GM23338 (cell line): ENCODE data around the gene FAT3. TPM values are rescaled to one million over a fixed set of nuclear protein-coding genes. Genes with fewer than 3 reads are reported as not detected.
A peak's percentile ranks its signal among the peaks of the same experiment; 100 is the strongest.

Experiments used
- ATAC-seq: fragments of 200-7000 bp; cut with Tn5 transposase; 3 replicates; pipeline ENCODE4 v1.9.1; 2020
- DNase-seq: peaks from one replicate; pipeline ENCODE4 v3.0.0-alpha.2; 2015; ENCODE audit warnings: low spot score
- H2AFZ ChIP-seq: fragments of 200-600 bp; sonication (generic); 2 replicates; pipeline ENCODE4 v1.8.0; 2016; ENCODE audit warnings: antibody characterized with exemption, mild to moderate bottlenecking, moderate library complexity
- H3F3A ChIP-seq: fragments of 200-600 bp; sonication (generic); replicated peaks from 2 replicates; pipeline ENCODE4 v1.8.0; 2017; ENCODE audit warnings: antibody characterized with exemption, mixed run types, low read depth
- H3K27ac ChIP-seq: fragments of 200-600 bp; sonication (generic); 2 replicates; pipeline ENCODE4 v1.6.1; 2016; ENCODE audit warnings: low read depth
- H3K27me3 ChIP-seq: fragments of 200-600 bp; sonication (generic); 2 replicates; pipeline ENCODE4 v1.8.0; 2016; ENCODE audit warnings: mild to moderate bottlenecking, mixed run types, moderate library complexity; ENCODE audit not compliant: insufficient read depth
- H3K36me3 ChIP-seq: fragments of 200-600 bp; sonication (generic); 2 replicates; pipeline ENCODE4 v1.8.0; 2016; ENCODE audit warnings: mild to moderate bottlenecking; ENCODE audit not compliant: insufficient read depth
- H3K4me1 ChIP-seq: fragments of 200-600 bp; sonication (generic); 2 replicates; pipeline ENCODE4 v1.8.0; 2016; ENCODE audit warnings: mild to moderate bottlenecking, moderate library complexity; ENCODE audit not compliant: insufficient read depth
- H3K4me2 ChIP-seq: fragments of 200-600 bp; sonication (generic); 2 replicates; pipeline ENCODE4 v1.7.1; 2017; ENCODE audit warnings: mixed run types
- H3K4me3 ChIP-seq: fragments of 200-600 bp; sonication (generic); 2 replicates; pipeline ENCODE4 v1.6.1; 2016; ENCODE audit warnings: mixed run types
- H3K79me2 ChIP-seq: fragments of 200-600 bp; sonication (generic); replicated peaks from 2 replicates; pipeline ENCODE4 v1.8.0; 2017; ENCODE audit warnings: mild to moderate bottlenecking; ENCODE audit not compliant: insufficient read depth
- H3K9me2 ChIP-seq: fragments of 200-600 bp; sonication (generic); 2 replicates; pipeline ENCODE4 v1.8.0; 2017; ENCODE audit not compliant: insufficient read depth
- H4K20me1 ChIP-seq: fragments of 200-600 bp; sonication (generic); replicated peaks from 2 replicates; pipeline ENCODE4 v1.8.0; 2017; ENCODE audit warnings: mild to moderate bottlenecking; ENCODE audit not compliant: insufficient read depth
- H3K27ac Mint-ChIP-seq: 2 replicates; pipeline ENCODE4 v1.8.0; 2020; ENCODE audit warnings: inconsistent platforms, mild to moderate bottlenecking, moderate library complexity, mixed read lengths
- H3K27me3 Mint-ChIP-seq: 3 replicates; pipeline ENCODE4 v1.8.0; 2022; ENCODE audit warnings: low read depth, mild to moderate bottlenecking, moderate library complexity, mixed read lengths, inconsistent platforms; ENCODE audit not compliant: insufficient read depth, poor library complexity
- H3K36me3 Mint-ChIP-seq: 3 replicates; pipeline ENCODE4 v1.8.0; 2021; ENCODE audit warnings: low read depth, mild to moderate bottlenecking, inconsistent platforms, moderate library complexity, mixed read lengths
- H3K4me1 Mint-ChIP-seq: 3 replicates; pipeline ENCODE4 v1.8.0; 2020; ENCODE audit warnings: mild to moderate bottlenecking, inconsistent platforms, mixed read lengths
- H3K4me3 Mint-ChIP-seq: 3 replicates; pipeline ENCODE4 v1.8.0; 2021; ENCODE audit warnings: moderate library complexity, mild to moderate bottlenecking, inconsistent platforms, mixed read lengths
- H3K9me3 Mint-ChIP-seq: 3 replicates; pipeline ENCODE4 v1.8.0; 2020; ENCODE audit warnings: moderate library complexity, mild to moderate bottlenecking, inconsistent platforms, mixed read lengths
- CREB1 ChIP-seq: fragments of 250-450 bp; sonication (Bioruptor Pico); IDR thresholded peaks from 2 replicates; pipeline ENCODE4 v1.5.0; 2020; ENCODE audit warnings: low read depth, mild to moderate bottlenecking, moderate library complexity
- EZH2 ChIP-seq: fragments of 200-600 bp; sonication (generic); IDR thresholded peaks from one replicate; pipeline ENCODE4 v1.8.0; 2017; ENCODE audit warnings: antibody characterized with exemption, mild to moderate bottlenecking, low read depth; ENCODE audit not compliant: unreplicated experiment
- JUNB ChIP-seq: IDR thresholded peaks from one replicate; pipeline ENCODE4 v1.6.1; 2016; ENCODE audit warnings: antibody characterized with exemption; ENCODE audit not compliant: unreplicated experiment
- POLR2AphosphoS5 ChIP-seq: IDR thresholded peaks from 2 replicates; pipeline ENCODE4 v1.6.1; 2016; ENCODE audit warnings: antibody characterized with exemption, low read depth
- STAT1 ChIP-seq: IDR thresholded peaks from one replicate; pipeline ENCODE4 v1.6.1; 2016; ENCODE audit warnings: antibody characterized with exemption; ENCODE audit not compliant: unreplicated experiment
- ZNF331 ChIP-seq: fragments of 250-450 bp; sonication (Bioruptor Pico); IDR thresholded peaks from 2 replicates; pipeline ENCODE4 v1.5.0; 2020; ENCODE audit warnings: low read depth, mild to moderate bottlenecking, moderate library complexity
- polyA plus RNA-seq: library from polyadenylated mRNA; unstranded; fragments of >200 nt; fragmentation: Nextera tagmentation; extraction: Ambion mirVana; gene quantifications from 2 replicates; pipeline ENCODE4 v1.2.1, GENCODE V29; 2016
- total RNA-seq: library from RNA; depleted of rRNA; stranded (reverse); fragments of >200 nt; shearing (Covaris generic); gene quantifications from 2 replicates; pipeline ENCODE4 v1.2.3, GENCODE V29; 2014
- TF ChIP-seq, protein P1 (sequence below): fragments of 250-450 bp; sonication (Bioruptor Pico); IDR thresholded peaks from 2 replicates; pipeline ENCODE4 v1.5.0; 2020; ENCODE audit warnings: mild to moderate bottlenecking, moderate library complexity
- TF ChIP-seq, protein P2 (sequence below), 2 experiments: fragments of 200-600 bp in 1 of 2; sonication (generic) in 1 of 2; conservative IDR thresholded peaks; 2 replicates each; pipeline versions ENCODE4 v1.5.1 to v1.6.1; 2016 to 2017; ENCODE audit warnings: antibody characterized with exemption in 2 of 2, low read depth in 2 of 2, mild to moderate bottlenecking in 2 of 2, moderate library complexity in 1 of 2
- TF ChIP-seq, protein P3 (sequence below): IDR thresholded peaks from one replicate; pipeline ENCODE4 v1.6.1; 2018; ENCODE audit warnings: antibody characterized with exemption; ENCODE audit not compliant: unreplicated experiment

FAT3 gene
- total and polyA plus RNA-seq, 2 experiments from 2014 or later = 9.0 to 78.0 TPM

GRCh38 chr11:92266806-92267205 lies 42.2 kb downstream of the FAT3 start:
- H3K27ac ChIP-seq = peak overlapping the region; percentile 53; the same call in 1 of the 2 replicates
- H3K9me2 ChIP-seq = peaks cover 4% of the 10 kb centered on the region; the same call in 1 of the 2 replicates
- Mint-ChIP-seq H3K4me3 (no peak overlapping the region), H3K36me3 (peaks cover 7% of the 10 kb centered on the region; the same call in 2 of the 3 replicates), H3K9me3 (no peaks in the 10 kb centered on the region), H3K27ac (0 out of 2 replicates have a peak overlapping the region, but pooled peaks have one; percentile 15), H3K27me3 (peaks cover 4% of the 10 kb centered on the region), H3K4me1 (peaks cover 73% of the 10 kb centered on the region)
- peaks cover 35% of the 10 kb centered on the region for H3K4me1 ChIP-seq
- no peaks in the 10 kb centered on the region for H3F3A ChIP-seq
- ATAC-seq (peak; percentile 33), DNase-seq (no peak)
- H3K79me2 ChIP-seq = peaks cover 95% of the 10 kb centered on the region
- TF ChIP-seq, protein P1, sequence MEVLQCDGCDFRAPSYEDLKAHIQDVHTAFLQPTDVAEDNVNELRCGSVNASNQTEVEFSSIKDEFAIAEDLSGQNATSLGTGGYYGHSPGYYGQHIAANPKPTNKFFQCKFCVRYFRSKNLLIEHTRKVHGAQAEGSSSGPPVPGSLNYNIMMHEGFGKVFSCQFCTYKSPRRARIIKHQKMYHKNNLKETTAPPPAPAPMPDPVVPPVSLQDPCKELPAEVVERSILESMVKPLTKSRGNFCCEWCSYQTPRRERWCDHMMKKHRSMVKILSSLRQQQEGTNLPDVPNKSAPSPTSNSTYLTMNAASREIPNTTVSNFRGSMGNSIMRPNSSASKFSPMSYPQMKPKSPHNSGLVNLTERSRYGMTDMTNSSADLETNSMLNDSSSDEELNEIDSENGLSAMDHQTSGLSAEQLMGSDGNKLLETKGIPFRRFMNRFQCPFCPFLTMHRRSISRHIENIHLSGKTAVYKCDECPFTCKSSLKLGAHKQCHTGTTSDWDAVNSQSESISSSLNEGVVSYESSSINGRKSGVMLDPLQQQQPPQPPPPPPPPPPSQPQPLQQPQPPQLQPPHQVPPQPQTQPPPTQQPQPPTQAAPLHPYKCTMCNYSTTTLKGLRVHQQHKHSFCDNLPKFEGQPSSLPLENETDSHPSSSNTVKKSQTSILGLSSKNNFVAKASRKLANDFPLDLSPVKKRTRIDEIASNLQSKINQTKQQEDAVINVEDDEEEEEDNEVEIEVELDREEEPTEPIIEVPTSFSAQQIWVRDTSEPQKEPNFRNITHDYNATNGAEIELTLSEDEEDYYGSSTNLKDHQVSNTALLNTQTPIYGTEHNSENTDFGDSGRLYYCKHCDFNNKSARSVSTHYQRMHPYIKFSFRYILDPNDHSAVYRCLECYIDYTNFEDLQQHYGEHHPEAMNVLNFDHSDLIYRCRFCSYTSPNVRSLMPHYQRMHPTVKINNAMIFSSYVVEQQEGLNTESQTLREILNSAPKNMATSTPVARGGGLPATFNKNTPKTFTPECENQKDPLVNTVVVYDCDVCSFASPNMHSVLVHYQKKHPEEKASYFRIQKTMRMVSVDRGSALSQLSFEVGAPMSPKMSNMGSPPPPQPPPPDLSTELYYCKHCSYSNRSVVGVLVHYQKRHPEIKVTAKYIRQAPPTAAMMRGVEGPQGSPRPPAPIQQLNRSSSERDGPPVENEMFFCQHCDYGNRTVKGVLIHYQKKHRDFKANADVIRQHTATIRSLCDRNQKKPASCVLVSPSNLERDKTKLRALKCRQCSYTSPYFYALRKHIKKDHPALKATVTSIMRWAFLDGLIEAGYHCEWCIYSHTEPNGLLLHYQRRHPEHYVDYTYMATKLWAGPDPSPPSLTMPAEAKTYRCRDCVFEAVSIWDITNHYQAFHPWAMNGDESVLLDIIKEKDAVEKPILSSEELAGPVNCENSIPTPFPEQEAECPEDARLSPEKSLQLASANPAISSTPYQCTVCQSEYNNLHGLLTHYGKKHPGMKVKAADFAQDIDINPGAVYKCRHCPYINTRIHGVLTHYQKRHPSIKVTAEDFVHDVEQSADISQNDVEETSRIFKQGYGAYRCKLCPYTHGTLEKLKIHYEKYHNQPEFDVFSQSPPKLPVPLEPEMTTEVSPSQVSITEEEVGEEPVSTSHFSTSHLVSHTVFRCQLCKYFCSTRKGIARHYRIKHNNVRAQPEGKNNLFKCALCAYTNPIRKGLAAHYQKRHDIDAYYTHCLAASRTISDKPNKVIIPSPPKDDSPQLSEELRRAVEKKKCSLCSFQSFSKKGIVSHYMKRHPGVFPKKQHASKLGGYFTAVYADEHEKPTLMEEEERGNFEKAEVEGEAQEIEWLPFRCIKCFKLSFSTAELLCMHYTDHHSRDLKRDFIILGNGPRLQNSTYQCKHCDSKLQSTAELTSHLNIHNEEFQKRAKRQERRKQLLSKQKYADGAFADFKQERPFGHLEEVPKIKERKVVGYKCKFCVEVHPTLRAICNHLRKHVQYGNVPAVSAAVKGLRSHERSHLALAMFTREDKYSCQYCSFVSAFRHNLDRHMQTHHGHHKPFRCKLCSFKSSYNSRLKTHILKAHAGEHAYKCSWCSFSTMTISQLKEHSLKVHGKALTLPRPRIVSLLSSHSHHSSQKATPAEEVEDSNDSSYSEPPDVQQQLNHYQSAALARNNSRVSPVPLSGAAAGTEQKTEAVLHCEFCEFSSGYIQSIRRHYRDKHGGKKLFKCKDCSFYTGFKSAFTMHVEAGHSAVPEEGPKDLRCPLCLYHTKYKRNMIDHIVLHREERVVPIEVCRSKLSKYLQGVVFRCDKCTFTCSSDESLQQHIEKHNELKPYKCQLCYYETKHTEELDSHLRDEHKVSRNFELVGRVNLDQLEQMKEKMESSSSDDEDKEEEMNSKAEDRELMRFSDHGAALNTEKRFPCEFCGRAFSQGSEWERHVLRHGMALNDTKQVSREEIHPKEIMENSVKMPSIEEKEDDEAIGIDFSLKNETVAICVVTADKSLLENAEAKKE = no peak
- TF ChIP-seq JUNB (no peak), EZH2 (no peak), ZNF331 (CRISPR knock-in tag) (no peak), POLR2AphosphoS5 (no peak), CREB1 (CRISPR knock-in tag) (no peak), STAT1 (no peak)
- TF ChIP-seq, protein P2, sequence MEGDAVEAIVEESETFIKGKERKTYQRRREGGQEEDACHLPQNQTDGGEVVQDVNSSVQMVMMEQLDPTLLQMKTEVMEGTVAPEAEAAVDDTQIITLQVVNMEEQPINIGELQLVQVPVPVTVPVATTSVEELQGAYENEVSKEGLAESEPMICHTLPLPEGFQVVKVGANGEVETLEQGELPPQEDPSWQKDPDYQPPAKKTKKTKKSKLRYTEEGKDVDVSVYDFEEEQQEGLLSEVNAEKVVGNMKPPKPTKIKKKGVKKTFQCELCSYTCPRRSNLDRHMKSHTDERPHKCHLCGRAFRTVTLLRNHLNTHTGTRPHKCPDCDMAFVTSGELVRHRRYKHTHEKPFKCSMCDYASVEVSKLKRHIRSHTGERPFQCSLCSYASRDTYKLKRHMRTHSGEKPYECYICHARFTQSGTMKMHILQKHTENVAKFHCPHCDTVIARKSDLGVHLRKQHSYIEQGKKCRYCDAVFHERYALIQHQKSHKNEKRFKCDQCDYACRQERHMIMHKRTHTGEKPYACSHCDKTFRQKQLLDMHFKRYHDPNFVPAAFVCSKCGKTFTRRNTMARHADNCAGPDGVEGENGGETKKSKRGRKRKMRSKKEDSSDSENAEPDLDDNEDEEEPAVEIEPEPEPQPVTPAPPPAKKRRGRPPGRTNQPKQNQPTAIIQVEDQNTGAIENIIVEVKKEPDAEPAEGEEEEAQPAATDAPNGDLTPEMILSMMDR (conservative IDR thresholded peaks at IDR 0.05; ENCODE audit: low read depth in 2 of 2) = no peak
- TF ChIP-seq, protein P3, sequence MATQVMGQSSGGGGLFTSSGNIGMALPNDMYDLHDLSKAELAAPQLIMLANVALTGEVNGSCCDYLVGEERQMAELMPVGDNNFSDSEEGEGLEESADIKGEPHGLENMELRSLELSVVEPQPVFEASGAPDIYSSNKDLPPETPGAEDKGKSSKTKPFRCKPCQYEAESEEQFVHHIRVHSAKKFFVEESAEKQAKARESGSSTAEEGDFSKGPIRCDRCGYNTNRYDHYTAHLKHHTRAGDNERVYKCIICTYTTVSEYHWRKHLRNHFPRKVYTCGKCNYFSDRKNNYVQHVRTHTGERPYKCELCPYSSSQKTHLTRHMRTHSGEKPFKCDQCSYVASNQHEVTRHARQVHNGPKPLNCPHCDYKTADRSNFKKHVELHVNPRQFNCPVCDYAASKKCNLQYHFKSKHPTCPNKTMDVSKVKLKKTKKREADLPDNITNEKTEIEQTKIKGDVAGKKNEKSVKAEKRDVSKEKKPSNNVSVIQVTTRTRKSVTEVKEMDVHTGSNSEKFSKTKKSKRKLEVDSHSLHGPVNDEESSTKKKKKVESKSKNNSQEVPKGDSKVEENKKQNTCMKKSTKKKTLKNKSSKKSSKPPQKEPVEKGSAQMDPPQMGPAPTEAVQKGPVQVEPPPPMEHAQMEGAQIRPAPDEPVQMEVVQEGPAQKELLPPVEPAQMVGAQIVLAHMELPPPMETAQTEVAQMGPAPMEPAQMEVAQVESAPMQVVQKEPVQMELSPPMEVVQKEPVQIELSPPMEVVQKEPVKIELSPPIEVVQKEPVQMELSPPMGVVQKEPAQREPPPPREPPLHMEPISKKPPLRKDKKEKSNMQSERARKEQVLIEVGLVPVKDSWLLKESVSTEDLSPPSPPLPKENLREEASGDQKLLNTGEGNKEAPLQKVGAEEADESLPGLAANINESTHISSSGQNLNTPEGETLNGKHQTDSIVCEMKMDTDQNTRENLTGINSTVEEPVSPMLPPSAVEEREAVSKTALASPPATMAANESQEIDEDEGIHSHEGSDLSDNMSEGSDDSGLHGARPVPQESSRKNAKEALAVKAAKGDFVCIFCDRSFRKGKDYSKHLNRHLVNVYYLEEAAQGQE = no peak
- no peak overlapping the region for H3K4me3 ChIP-seq
- H3K4me2 ChIP-seq = 0 out of 2 replicates have a peak overlapping the region, but pooled peaks have one; percentile 8
- no peaks in the 10 kb centered on the region; the same call in 1 of the 2 replicates for H4K20me1 ChIP-seq
- no peaks in the 10 kb centered on the region for H3K27me3 ChIP-seq
- H3K36me3 ChIP-seq = no peaks in the 10 kb centered on the region
- H2AFZ ChIP-seq = no peak overlapping the region
